ENCODE data around the gene ABHD17C. TPM values are rescaled to one million over a fixed set of nuclear protein-coding genes. Genes with fewer than 3 reads are reported as not detected.

Gene ABHD17C
- total and polyA plus RNA-seq, 7 donors = 1.1 to 3.7 (median 2.6) TPM

DNA sequence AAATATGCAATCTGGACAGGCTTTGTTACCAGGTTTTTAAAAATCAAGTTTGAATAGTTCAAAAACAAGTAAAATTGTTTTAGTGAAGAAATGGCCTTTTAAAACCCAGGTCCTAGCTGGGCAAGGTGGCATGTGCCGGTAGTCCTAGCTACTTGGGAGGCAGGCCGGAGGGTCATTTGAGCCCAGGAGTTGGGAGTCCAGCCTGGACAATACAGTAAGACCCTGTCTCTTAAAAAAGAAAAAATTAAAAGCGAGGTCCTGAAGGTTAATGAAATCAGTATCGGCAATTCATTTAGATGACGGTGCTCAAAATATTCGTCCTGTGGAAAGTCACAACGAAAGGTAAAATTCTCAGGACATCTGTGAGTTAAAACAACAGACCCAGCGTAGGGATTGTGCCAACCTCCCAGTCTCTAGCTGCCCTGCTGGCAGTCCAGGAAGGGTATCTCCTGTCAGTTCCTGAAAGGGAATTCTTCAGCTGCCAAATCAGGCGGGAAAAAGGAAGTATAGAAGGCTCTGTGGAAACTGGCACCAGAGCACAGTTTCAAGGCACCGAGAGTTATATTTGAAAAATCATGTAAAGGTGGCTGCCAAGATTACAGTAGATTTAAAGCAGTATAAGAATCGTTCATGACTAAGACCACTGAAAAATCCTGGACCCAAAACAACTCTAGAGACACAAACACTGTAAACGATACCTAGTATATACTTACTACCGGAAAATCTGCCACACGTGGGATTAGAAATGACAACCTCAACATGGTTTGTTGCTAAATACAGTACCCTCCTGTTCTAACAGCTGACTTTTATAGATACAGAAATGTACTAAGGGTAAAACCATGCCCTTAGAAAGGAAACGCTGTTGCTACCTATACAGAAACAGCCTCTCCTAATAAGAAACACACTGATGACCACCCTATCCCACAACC lies 1.2 kb upstream of the ABHD17C start:
- no peaks in the 10 kb centered on the region for H3K27me3 ChIP-seq (ENCODE audit: insufficient read depth in 3 of 3, low read length in 2 of 3)
- H3K4me1 ChIP-seq = peaks cover 11% of the 10 kb centered on the region
- DNase-seq (no peak), ATAC-seq (peak; percentile 26 to 71 (median 54))
- intact Hi-C loops (cut with DNase I) = loop anchor here in 1 of 2 donors (2.0 to 10.0 kb wide), 2 partner anchors 77 to 129 kb away; no protein-coding TSS in a partner anchor
- H3K9me3 ChIP-seq = no peaks in the 10 kb centered on the region
- peak overlapping the region; percentile 78 for H3K4me3 ChIP-seq
- WGBS, 3 donors = 20 to 26% (median 21%) methylated on average over 15 of the region's 15 CpGs
- no peaks in the 10 kb centered on the region for H3K36me3 ChIP-seq (ENCODE audit: insufficient read depth in 1 of 2, low read depth in 1 of 2)
- H3K27ac ChIP-seq = peak overlapping the region; percentile 83
- TF ChIP-seq, protein P1, sequence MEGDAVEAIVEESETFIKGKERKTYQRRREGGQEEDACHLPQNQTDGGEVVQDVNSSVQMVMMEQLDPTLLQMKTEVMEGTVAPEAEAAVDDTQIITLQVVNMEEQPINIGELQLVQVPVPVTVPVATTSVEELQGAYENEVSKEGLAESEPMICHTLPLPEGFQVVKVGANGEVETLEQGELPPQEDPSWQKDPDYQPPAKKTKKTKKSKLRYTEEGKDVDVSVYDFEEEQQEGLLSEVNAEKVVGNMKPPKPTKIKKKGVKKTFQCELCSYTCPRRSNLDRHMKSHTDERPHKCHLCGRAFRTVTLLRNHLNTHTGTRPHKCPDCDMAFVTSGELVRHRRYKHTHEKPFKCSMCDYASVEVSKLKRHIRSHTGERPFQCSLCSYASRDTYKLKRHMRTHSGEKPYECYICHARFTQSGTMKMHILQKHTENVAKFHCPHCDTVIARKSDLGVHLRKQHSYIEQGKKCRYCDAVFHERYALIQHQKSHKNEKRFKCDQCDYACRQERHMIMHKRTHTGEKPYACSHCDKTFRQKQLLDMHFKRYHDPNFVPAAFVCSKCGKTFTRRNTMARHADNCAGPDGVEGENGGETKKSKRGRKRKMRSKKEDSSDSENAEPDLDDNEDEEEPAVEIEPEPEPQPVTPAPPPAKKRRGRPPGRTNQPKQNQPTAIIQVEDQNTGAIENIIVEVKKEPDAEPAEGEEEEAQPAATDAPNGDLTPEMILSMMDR (IDR thresholded peaks at IDR 0.05) = no peak

DNA sequence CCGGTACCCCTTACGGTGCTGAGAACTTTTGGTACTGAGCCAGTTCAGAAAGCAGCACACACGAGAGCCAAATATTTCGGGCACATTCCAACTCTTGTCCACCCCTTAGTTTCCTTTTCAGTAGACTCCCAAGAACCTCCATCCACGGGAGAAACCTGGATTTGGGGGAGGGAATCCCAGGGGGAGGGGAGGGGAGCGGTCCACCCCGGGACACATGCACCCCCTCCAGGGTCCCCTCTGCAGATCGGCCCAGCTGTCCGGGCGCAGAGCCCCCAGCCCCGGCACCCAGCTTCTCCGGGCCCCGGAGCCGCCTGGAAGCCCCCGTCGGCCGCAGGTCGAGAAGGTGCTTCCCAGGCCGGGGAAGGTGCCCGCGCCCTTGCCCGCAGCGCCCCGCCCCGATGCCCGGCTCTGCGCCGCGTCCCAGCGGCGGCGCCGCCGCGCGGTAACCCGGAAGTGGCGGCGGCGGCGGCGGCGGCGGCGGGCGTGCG lies 455 bp upstream of the ABHD17C start:
- ATAC-seq (peak; percentile 37 to 81 (median 61)), DNase-seq (peak; percentile 32 to 52)
- Histone ChIP-seq H3K27ac (peak overlapping the region; percentile 83), H3K4me3 (peak overlapping the region; percentile 78), H3K9me3 (no peaks in the 10 kb centered on the region), H3K36me3 (ENCODE audit: insufficient read depth in 1 of 2, low read depth in 1 of 2) (no peaks in the 10 kb centered on the region), H3K27me3 (ENCODE audit: insufficient read depth in 3 of 3, low read length in 2 of 3) (no peaks in the 10 kb centered on the region), H3K4me1 (peaks cover 11% of the 10 kb centered on the region)
- TF ChIP-seq, protein P1 (IDR thresholded peaks at IDR 0.05) = no peak
- WGBS, 3 donors = 0 to 1% (median 1%) methylated on average over 15 to 47 of the region's 47 CpGs
- intact Hi-C loops (cut with DNase I) = loop anchor here in 1 of 2 donors (2.0 to 10.0 kb wide), 3 partner anchors 78 to 130 kb away; partner anchors contain the start of gene CEMIP

DNA sequence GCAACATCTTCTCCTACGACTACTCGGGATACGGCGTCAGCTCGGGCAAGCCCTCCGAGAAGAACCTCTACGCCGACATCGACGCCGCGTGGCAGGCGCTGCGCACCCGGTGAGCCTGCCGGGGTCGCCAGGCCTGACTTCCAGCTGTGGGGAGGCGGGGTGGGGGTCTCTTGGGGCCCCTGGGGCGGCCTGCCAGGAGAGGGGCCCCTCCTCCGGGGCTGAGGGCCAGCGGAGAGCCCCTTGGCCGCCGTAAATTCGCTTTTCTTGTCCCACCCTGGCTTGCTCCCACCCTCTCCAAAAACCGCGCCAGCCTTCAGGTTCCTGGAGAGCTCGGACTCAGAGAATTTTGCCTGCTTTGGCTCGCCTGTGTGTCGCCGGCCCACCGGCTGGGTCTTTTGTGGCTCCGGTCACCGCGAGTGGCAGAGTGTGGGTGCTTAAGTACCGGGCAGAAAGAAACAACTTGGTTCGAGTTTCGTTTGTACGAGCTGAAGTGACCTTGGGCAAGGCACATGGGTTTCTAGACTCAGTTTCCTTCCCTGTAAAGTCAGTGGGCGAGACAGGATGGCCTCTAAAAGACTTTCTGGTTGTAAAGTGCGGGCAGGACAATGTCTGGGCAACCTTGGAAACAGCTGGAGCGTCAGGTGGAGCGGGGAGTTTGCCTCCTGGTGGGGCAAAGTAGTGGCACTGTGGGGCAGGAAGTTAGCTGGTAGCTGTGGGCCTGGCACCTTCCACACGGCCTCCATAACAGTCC lies 976 bp downstream of the ABHD17C start:
- H3K9me3 ChIP-seq = no peaks in the 10 kb centered on the region
- intact Hi-C loops (cut with DNase I) = loop anchor here in 1 of 2 donors (2.0 to 10.0 kb wide), 3 partner anchors 79 to 131 kb away; partner anchors contain the start of gene CEMIP
- no peaks in the 10 kb centered on the region for H3K27me3 ChIP-seq (ENCODE audit: insufficient read depth in 3 of 3, low read length in 2 of 3)
- DNase-seq = peak in 1 of 2 donors; percentile 15
- H3K27ac ChIP-seq = no peak overlapping the region
- 6 to 13% (median 8%) methylated on average over 41 to 43 of the region's 43 CpGs for WGBS, 3 donors
- H3K4me3 ChIP-seq = peak overlapping the region; percentile 68
- peaks cover 11% of the 10 kb centered on the region for H3K4me1 ChIP-seq
- H3K36me3 ChIP-seq (ENCODE audit: insufficient read depth in 1 of 2, low read depth in 1 of 2) = no peaks in the 10 kb centered on the region
- no peak for ATAC-seq
- TF ChIP-seq, protein P1 (IDR thresholded peaks at IDR 0.05) = peak; percentile 12

DNA sequence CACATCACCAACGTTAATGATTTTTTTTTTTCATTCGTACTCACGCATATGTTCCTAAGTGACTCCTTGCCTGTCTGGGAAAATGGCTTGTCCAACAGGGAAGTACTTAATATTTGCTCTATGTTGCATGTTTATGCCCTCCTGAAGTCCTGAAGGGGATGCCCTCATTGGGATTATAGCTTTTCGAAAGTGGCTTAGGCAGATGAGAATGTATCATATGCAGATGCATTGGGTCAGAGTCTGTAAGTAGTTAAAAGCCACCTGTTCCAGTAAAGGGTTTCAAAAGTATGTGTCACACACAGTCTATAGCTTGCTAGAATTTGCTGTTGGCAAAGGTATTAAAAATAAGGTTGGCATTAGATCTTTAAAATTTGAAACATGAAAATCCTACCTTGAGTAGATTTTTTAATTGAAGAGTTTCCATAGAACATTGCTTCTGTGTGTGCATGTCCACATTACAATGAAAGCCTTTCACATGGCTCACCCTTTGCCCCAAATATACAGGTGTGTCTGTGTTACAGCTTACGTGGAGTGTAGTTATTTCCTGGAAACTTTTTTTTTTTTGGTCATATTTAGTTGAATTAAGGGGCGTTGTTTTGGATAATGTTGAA lies 2.1 kb downstream of the ABHD17C start:
- H3K9me3 ChIP-seq = no peaks in the 10 kb centered on the region
- H3K4me3 ChIP-seq = peak overlapping the region; percentile 68
- no peaks in the 10 kb centered on the region for H3K36me3 ChIP-seq (ENCODE audit: insufficient read depth in 1 of 2, low read depth in 1 of 2)
- H3K27me3 ChIP-seq (ENCODE audit: insufficient read depth in 3 of 3, low read length in 2 of 3) = no peaks in the 10 kb centered on the region
- no peak overlapping the region for H3K27ac ChIP-seq
- 92 to 95% (median 93%) methylated on average over 6 of the region's 6 CpGs for WGBS, 3 donors
- DNase-seq (no peak), ATAC-seq (no peak)
- H3K4me1 ChIP-seq = peaks cover 11% of the 10 kb centered on the region
- intact Hi-C loops (cut with DNase I) = loop anchor here in 1 of 2 donors (5.0 to 10.0 kb wide), 2 partner anchors 80 to 132 kb away; partner anchors contain the start of gene CEMIP
- TF ChIP-seq, protein P1 (IDR thresholded peaks at IDR 0.05) = no peak
